IPS-15b (cell line): ENCODE results near the gene NGEF.
"Not testable (repeated sequence)": the region's sequence is repeated elsewhere in the genome, so short reads cannot be mapped to it uniquely, and the experiment has no call there.

Source experiments
- H3K27me3 ChIP-seq: one replicate; pipeline ENCODE4 v1.6.1; 2013; ENCODE audit warnings: low read length; ENCODE audit not compliant: control insufficient read depth, insufficient read depth
- H3K36me3 ChIP-seq: one replicate; pipeline ENCODE4 v1.6.1; 2013; ENCODE audit warnings: low read length; ENCODE audit not compliant: control insufficient read depth, insufficient read depth
- H3K4me1 ChIP-seq: one replicate; pipeline ENCODE4 v1.6.1; 2013; ENCODE audit warnings: mild to moderate bottlenecking, low read length; ENCODE audit not compliant: control insufficient read depth, insufficient read depth
- H3K4me3 ChIP-seq: one replicate; pipeline ENCODE4 v1.5.1; 2013; ENCODE audit warnings: low read depth, low read length
- H3K9ac ChIP-seq: one replicate; pipeline ENCODE4 v1.6.1; 2013; ENCODE audit warnings: low read depth, mild to moderate bottlenecking, low read length
- H3K9me3 ChIP-seq: one replicate; pipeline ENCODE4 v1.6.1; 2013; ENCODE audit warnings: mild to moderate bottlenecking, low read length; ENCODE audit not compliant: control insufficient read depth, insufficient read depth

NGEF gene

DNA sequence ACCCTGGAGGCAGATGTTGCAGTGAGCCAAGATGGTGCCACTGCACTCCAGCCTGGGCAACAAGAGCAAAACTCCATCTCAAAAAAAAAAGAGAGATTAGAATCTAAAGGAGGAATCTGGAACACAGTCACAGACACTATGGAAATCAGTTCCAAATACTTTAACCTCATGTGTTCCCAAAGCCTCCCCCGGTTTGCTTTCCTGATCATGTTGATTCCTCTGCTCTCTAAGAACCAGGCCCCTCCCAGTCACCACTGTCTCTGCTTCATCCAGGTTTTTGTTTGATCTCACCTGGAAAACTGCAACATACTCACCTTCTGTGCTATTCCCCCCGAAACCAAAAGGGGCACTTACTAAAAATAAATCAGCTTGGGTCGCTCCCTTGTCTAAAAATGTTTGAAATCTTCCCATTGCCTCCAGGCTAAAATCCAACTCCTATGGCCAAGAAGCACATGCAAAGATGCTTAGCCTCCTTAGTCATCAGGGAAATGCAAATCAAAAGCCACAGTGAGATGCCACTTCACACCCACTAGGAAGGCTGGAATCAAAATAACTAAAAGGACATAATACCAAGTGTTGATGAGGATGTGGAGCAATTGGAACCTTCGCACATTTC lies 13.2 kb upstream of the NGEF start:
- peaks cover 3% of the 10 kb centered on the region for H3K4me1 ChIP-seq

DNA sequence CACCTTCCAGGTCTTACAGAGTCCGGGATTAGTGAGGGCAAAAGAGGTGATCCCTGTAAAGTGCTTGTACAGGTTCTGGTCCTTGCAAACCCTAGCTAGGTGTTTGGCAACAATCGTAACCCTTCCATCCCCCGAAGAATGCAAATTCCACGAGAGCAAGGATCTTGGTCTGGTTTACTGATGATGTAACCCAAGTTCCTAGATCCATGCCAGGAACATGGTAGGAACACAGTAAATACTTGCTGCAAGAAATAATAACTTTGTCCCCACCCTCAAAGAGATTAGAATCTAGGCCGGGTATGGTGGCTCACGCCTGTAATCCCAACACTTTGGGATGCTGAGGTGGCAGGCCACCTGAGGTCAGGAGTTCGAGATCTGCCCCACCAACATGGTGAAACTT lies 12.7 kb upstream of the NGEF start:
- Histone ChIP-seq H3K36me3 (no peaks in the 10 kb centered on the region), H3K4me1 (peaks cover 3% of the 10 kb centered on the region), H3K4me3 (no peak overlapping the region), H3K9ac (no peak overlapping the region), H3K9me3 (no peaks in the 10 kb centered on the region), H3K27me3 (no peaks in the 10 kb centered on the region)

More for the DNA sequence above, 13.2 kb upstream of the NGEF start:
- no peaks in the 10 kb centered on the region for H3K36me3 ChIP-seq
- no peak overlapping the region for H3K9ac ChIP-seq
- H3K27me3 ChIP-seq: no peaks in the 10 kb centered on the region
- H3K4me3 ChIP-seq: no peak overlapping the region
- H3K9me3 ChIP-seq: no peaks in the 10 kb centered on the region

GRCh38 chr2:233023761-233024410 lies 10.8 kb upstream of the NGEF start:
- no peaks in the 10 kb centered on the region for H3K36me3 ChIP-seq
- no peak overlapping the region for H3K9ac ChIP-seq
- H3K4me3 ChIP-seq: no peak overlapping the region
- no peaks in the 10 kb centered on the region for H3K27me3 ChIP-seq
- H3K9me3 ChIP-seq: no peaks in the 10 kb centered on the region
- peaks cover 3% of the 10 kb centered on the region for H3K4me1 ChIP-seq

DNA sequence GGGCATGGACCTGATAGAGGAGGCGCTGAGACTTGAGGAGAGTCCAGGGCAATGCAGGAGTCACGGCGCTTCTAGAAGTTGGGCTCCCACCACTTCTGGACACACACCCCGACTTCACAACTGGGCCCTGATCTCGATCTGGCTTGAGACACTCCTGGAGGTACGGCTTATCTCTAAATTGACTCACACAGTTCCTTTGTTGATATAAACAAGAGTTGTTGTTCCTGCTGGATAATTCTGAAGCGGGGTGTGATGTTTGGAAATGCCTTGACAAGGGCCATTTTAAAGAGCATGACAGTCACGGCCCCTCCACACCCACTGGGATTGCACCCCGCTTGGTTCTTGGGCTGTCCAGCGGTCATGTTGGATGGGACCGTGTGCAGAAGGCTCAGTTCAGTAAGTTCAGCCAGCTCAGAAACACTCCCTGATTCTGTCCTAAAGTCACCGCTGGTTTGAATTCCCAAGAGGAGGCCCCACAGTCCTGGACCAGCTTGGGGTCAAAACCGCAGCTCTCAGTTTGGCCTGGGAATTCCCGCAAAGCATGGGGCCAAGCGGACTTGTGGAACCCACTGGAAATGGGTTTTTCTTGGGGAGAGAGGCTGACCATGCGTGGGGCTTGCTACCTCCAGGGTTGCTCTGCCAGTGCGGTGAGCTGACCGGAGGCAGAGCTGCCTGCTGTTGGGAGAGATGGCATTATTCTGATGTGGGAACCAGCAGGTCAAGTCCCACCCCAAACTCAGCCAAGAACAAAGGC lies 10.1 kb upstream of the NGEF start:
- Histone ChIP-seq H3K36me3 (no peaks in the 10 kb centered on the region), H3K4me3 (no peak overlapping the region), H3K4me1 (peaks cover 3% of the 10 kb centered on the region), H3K9me3 (no peaks in the 10 kb centered on the region), H3K27me3 (no peaks in the 10 kb centered on the region), H3K9ac (no peak overlapping the region)

DNA sequence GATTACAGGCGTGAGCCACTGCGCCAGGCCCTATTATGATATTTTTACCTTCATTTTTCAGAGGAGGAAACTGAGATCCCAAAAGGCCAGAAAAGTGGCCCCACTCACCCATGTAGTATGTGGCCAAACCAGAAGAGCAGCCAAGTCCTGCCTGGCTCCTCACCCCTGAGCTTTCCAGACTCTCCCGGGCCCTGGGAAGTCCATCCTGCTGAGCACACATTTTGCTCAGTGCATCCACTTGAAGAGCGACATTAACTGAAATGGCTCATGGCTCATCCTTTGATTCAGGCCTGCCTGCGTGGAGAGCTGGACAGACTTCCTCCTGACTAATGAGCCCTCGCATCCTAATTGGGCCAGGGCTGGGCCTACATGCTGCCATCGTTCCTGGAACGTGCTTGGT lies 9.5 kb upstream of the NGEF start:
- Histone ChIP-seq H3K9me3 (no peaks in the 10 kb centered on the region), H3K36me3 (no peaks in the 10 kb centered on the region), H3K4me1 (peaks cover 3% of the 10 kb centered on the region), H3K4me3 (no peak overlapping the region), H3K9ac (no peak overlapping the region), H3K27me3 (no peaks in the 10 kb centered on the region)

- Histone ChIP-seq H3K36me3 (no peaks in the 10 kb centered on the region), H3K9ac (no peak overlapping the region)
These were observed 8.7 kb upstream of the NGEF start for GRCh38 chr2:233021771-233022170.

DNA sequence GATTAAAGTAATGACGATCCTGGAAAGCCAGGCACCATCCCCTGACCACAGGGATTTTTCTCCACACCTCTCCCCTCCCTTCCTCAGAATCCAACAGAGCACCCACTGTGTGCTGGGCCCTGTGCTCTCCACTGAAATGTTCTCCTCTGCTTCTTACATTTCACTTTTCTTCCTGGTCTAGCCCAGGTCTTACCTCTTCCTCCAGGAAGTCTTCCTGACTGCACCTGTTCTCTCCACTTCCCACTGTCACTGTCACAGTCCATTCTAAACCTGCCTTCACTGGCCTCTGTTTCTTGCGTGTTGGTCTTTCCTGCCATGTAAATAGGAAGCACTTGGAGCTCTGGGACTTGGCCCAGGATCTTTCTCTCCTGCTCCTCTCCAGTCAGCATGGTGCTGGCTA lies 7.4 kb upstream of the NGEF start:
- Histone ChIP-seq H3K4me3 (no peak overlapping the region), H3K4me1 (no peaks in the 10 kb centered on the region), H3K27me3 (no peaks in the 10 kb centered on the region), H3K9ac (no peak overlapping the region), H3K9me3 (no peaks in the 10 kb centered on the region), H3K36me3 (no peaks in the 10 kb centered on the region)

More at GRCh38 chr2:233021771-233022170, 8.7 kb upstream of the NGEF start:
- Histone ChIP-seq H3K4me1 (peaks cover 3% of the 10 kb centered on the region), H3K27me3 (no peaks in the 10 kb centered on the region), H3K4me3 (no peak overlapping the region), H3K9me3 (no peaks in the 10 kb centered on the region)

DNA sequence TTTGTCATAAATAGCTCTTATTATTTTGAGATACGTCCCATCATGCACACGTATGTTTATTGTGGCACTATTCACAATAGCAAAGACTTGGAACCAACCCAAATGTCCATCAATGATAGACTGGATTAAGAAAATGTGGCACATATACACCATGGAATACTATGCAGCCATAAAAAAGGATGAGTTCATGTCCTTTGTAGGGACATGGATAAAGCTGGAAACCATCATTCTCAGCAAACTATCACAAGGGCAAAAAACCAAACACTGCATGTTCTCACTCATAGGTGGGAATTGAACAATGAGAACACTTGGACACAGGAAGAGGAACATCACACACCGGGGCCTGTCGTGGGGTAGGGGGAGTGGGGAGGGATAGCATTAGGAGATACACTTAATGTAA lies 6.6 kb upstream of the NGEF start:
- H3K4me3 ChIP-seq, H3K4me1 ChIP-seq, H3K9ac ChIP-seq, H3K27me3 ChIP-seq, H3K36me3 ChIP-seq, H3K9me3 ChIP-seq: not testable (repeated sequence)

- H3K9me3 ChIP-seq: no peaks in the 10 kb centered on the region
- H3K4me3 ChIP-seq: no peak overlapping the region
- H3K27me3 ChIP-seq: no peaks in the 10 kb centered on the region
- no peaks in the 10 kb centered on the region for H3K36me3 ChIP-seq
- no peaks in the 10 kb centered on the region for H3K4me1 ChIP-seq
- H3K9ac ChIP-seq: no peak overlapping the region
These were observed 4.9 kb upstream of the NGEF start for GRCh38 chr2:233017947-233018346.

DNA sequence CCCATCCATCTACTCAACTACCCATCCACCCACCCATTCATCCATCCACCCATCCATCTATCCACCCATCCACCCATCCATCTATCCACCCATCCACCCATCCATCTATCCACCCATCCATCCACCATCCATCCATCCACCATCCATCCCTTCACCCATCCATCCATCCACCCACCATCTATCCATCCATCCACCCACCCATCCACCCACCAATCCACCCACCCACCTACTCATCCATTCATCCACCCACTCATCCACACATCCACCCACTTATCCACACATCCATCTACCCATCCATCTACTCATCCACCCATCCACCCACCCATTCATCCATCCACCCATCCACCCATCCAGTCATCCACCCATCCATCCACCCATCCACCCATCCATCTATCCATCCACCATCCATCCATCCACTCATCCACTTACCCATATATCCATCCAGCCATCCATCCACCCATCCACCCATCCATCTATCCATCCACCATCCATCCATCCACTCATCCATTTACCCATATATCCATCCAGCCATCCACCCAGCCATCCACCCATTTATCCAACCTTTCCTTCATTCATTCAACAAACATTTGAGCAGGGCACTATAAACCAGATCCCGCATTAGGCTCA lies 2.1 kb upstream of the NGEF start:
- Histone ChIP-seq H3K9ac (no peak overlapping the region), H3K4me3 (no peak overlapping the region), H3K4me1 (no peaks in the 10 kb centered on the region), H3K36me3 (no peaks in the 10 kb centered on the region), H3K27me3 (no peaks in the 10 kb centered on the region), H3K9me3 (no peaks in the 10 kb centered on the region)

DNA sequence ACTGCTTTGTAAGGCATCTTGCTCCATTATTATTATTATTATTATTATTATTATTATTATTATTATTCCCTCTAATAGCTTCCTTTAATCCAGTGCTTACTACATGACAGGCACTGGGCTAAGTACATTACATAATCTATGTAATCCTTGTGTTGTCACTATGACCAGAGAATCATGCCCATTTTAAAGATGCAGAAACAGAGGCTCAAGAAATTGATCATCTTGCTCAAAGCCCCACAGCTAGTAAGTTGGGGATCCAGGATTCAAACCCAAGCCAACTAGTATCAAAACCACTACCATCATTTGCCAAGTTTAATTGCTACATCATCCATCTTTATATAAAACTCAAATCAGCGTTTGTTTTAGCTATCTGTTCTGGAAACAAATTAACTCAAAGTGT lies 594 bp upstream of the NGEF start:
- no peaks in the 10 kb centered on the region for H3K4me1 ChIP-seq
- no peaks in the 10 kb centered on the region for H3K27me3 ChIP-seq
- no peak overlapping the region for H3K4me3 ChIP-seq
- no peaks in the 10 kb centered on the region for H3K9me3 ChIP-seq
- no peaks in the 10 kb centered on the region for H3K36me3 ChIP-seq
- H3K9ac ChIP-seq: no peak overlapping the region
